Thyroid gland (tissue), 4 donors: ENCODE results near the gene TOGARAM2.

Experiments
- POLR2A ChIP-seq, 2 donors: fragments of 450-650 bp; IDR thresholded peaks; one replicate each; pipeline ENCODE4 v1.6.1; 2017; ENCODE audit warnings: antibody characterized with exemption in 2 of 2, mild to moderate bottlenecking in 2 of 2, moderate library complexity in 1 of 2
- TF ChIP-seq, protein P1 (sequence below), 6 experiments: fragments of 200-600 bp in 3 of 6; fragments of 450-650 bp in 3 of 6; sonication (generic) in 3 of 6; IDR thresholded peaks; one replicate each; pipeline ENCODE4 v1.5.1; 2016 to 2019; ENCODE audit warnings: antibody characterized with exemption in 6 of 6, mild to moderate bottlenecking in 2 of 6, inconsistent platforms in 1 of 6, moderate library complexity in 1 of 6

DNA sequence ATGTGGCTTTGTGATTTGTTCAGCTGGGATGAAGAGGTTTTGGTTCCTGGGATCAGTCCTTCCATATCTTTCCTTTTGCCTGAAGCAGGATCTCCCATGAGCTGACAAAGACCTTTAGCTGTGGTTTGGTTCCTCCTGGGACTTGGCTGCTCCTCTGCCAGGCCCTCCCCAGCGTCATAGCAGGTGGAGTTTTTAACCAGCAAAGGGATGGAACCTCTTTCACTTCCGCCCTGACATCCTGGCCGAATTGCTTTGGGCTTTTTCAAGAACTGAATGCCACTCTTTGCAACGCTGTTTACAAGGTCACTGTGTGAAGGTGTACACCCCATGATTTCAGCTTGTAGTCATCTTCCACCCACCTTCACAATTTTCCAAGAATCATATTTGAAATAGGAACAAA is 92.8 kb downstream of the TOGARAM2 start:
- TF ChIP-seq, protein P1, sequence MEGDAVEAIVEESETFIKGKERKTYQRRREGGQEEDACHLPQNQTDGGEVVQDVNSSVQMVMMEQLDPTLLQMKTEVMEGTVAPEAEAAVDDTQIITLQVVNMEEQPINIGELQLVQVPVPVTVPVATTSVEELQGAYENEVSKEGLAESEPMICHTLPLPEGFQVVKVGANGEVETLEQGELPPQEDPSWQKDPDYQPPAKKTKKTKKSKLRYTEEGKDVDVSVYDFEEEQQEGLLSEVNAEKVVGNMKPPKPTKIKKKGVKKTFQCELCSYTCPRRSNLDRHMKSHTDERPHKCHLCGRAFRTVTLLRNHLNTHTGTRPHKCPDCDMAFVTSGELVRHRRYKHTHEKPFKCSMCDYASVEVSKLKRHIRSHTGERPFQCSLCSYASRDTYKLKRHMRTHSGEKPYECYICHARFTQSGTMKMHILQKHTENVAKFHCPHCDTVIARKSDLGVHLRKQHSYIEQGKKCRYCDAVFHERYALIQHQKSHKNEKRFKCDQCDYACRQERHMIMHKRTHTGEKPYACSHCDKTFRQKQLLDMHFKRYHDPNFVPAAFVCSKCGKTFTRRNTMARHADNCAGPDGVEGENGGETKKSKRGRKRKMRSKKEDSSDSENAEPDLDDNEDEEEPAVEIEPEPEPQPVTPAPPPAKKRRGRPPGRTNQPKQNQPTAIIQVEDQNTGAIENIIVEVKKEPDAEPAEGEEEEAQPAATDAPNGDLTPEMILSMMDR (IDR thresholded peaks at IDR 0.05) = no peak
- TF ChIP-seq POLR2A (IDR thresholded peaks at IDR 0.05) = no peak
